GM06990 (cell line): ENCODE results near the gene ASB2.

Source experiments
- DNase-seq: peaks from one replicate; pipeline ENCODE4 v3.0.0-alpha.2; 2011; ENCODE audit not compliant: insufficient read length; ENCODE audit errors: extremely low read depth
- H3K27me3 ChIP-seq: replicated peaks from 2 replicates; pipeline ENCODE4 v1.6.0; 2011; ENCODE audit warnings: low read length; ENCODE audit not compliant: control insufficient read depth, insufficient read depth
- H3K36me3 ChIP-seq: 2 replicates; pipeline ENCODE4 v1.5.1; 2011; ENCODE audit warnings: low read length; ENCODE audit not compliant: control insufficient read depth, insufficient read depth
- H3K4me3 ChIP-seq: replicated peaks from 2 replicates; pipeline ENCODE4 v1.5.1; 2011; ENCODE audit warnings: low read depth, mild to moderate bottlenecking, control low read depth, low read length
- CTCF ChIP-seq: IDR thresholded peaks from 2 replicates; pipeline ENCODE4 v1.5.1; 2011; ENCODE audit warnings: low read length, control low read depth, mild to moderate bottlenecking, inconsistent platforms; ENCODE audit not compliant: insufficient read depth, poor library complexity, severe bottlenecking

The ASB2 gene

GRCh38 chr14:94014382-94014781, 38.0 kb upstream of the ASB2 start:
- DNase-seq, result no peak
- no peak for TF ChIP-seq CTCF
- H3K36me3 ChIP-seq, result no peaks in the 10 kb centered on the region
- no peak overlapping the region for H3K4me3 ChIP-seq
- no peaks in the 10 kb centered on the region; the same call in 1 of the 2 replicates for H3K27me3 ChIP-seq

- Histone ChIP-seq H3K27me3 (no peaks in the 10 kb centered on the region; the same call in 1 of the 2 replicates), H3K4me3 (no peak overlapping the region), H3K36me3 (no peaks in the 10 kb centered on the region)
- no peak for DNase-seq
- no peak for TF ChIP-seq CTCF
Measured at GRCh38 chr14:94011795-94012194, 35.4 kb upstream of the ASB2 start.

- no peak for DNase-seq
- Histone ChIP-seq H3K36me3 (no peaks in the 10 kb centered on the region), H3K27me3 (no peaks in the 10 kb centered on the region), H3K4me3 (no peak overlapping the region)
- TF ChIP-seq CTCF, result no peak
Measured at GRCh38 chr14:94010625-94011024, 34.3 kb upstream of the ASB2 start.

- TF ChIP-seq CTCF, result no peak
- no peak for DNase-seq
- H3K4me3 ChIP-seq, result no peak overlapping the region
Measured at GRCh38 chr14:94009767-94010166, 33.4 kb upstream of the ASB2 start.

GRCh38 chr14:94008234-94008633, 31.9 kb upstream of the ASB2 start:
- H3K4me3 ChIP-seq, result no peak overlapping the region
- no peak for DNase-seq
- no peaks in the 10 kb centered on the region for H3K36me3 ChIP-seq
- TF ChIP-seq CTCF, result no peak
- H3K27me3 ChIP-seq, result peaks cover 2% of the 10 kb centered on the region

More at GRCh38 chr14:94009767-94010166, 33.4 kb upstream of the ASB2 start:
- no peaks in the 10 kb centered on the region for H3K27me3 ChIP-seq
- no peaks in the 10 kb centered on the region for H3K36me3 ChIP-seq
